ENCODE results near the gene ARHGEF19. TPM values are rescaled to one million over a fixed set of nuclear protein-coding genes. Genes with fewer than 3 reads are reported as not detected.
"Not testable (repeated sequence)": the region's sequence is repeated elsewhere in the genome, so short reads cannot be mapped to it uniquely, and the experiment has no call there.

Gene ARHGEF19
- total and polyA plus RNA-seq, 2 donors: 6.9 to 15.2 TPM

DNA sequence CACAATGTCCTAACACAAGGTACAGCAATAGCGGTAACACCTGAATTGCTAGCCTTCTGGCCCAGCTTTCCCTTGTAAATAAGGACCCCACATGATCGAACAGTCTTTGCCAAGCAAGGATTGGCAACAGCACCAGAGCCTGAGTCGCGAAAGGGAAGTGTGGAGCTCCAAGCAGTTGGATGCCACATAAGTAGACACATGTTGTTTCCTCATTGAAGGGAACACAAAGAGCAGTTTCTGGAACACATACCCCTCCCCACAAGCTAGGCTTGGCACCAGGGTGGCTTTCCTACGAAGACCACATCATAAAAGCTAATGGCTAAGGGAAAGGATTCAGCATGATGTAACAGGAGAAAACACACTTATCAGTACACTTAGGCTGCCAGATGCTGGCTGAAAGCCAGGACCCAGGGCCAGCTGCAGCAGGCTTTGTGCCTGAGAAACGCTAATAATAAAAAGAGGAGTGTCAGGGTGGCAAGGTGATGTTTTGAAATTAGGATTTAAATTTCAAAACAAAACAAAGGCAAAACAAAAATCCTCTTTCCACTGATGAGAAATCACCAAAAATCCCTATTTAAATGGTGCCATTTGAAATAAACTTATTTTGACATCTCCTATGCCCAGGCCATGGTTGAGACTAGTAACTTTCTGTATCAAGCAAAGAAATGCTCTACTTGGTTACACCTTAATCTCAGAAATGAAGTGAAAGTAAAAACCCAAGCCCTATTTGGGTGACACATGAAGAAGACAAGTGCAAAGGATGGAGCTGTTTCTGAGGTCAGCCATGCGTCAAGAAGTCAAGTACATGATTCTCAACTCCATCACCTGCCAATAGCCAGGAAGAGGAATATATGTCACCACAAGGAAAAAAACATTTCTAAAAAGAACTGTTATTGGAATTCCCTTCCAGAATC lies 36.4 kb upstream of the ARHGEF19 start:
- peak; percentile 71 for DNase-seq (ENCODE audit: extremely low spot score)
- 23% methylated on average over 7 of the region's 7 CpGs for WGBS
- Histone ChIP-seq H3K36me3 (ENCODE audit: insufficient read depth) (peaks cover 2% of the 10 kb centered on the region), H3K4me3 (ENCODE audit: low read depth, low read length) (no peak overlapping the region), H3K4me1 (ENCODE audit: insufficient read depth) (no peaks in the 10 kb centered on the region), H3K27ac (ENCODE audit: low read depth) (peak overlapping the region; percentile 55)

DNA sequence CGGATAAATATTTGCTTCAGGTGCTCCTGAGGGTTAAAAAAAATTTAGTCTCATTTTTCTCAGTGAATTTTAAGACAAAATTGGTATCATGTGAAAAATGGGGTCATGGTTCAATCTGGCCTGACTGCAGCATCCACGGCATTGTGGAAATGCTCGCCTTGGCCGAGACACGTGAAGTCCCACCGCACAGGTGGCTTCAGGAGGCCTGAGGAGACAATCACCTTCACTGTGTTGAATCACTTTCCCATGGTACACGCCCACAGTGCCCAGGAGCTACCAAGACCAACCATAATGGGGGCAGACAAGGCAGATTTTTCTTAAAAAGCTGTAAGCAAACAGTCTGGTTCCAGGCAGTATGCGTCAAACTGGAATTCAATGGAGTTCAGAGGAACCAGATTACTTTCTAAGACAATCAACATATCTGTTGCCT lies 35.6 kb upstream of the ARHGEF19 start:
- DNase-seq (ENCODE audit: extremely low spot score): no peak
- H3K27ac ChIP-seq (ENCODE audit: low read depth): peak overlapping the region; percentile 69
- no peak overlapping the region for H3K4me3 ChIP-seq (ENCODE audit: low read depth, low read length)
- peaks cover 2% of the 10 kb centered on the region for H3K36me3 ChIP-seq (ENCODE audit: insufficient read depth)
- 89% methylated on average over 8 of the region's 8 CpGs for WGBS
- no peaks in the 10 kb centered on the region for H3K4me1 ChIP-seq (ENCODE audit: insufficient read depth)

DNA sequence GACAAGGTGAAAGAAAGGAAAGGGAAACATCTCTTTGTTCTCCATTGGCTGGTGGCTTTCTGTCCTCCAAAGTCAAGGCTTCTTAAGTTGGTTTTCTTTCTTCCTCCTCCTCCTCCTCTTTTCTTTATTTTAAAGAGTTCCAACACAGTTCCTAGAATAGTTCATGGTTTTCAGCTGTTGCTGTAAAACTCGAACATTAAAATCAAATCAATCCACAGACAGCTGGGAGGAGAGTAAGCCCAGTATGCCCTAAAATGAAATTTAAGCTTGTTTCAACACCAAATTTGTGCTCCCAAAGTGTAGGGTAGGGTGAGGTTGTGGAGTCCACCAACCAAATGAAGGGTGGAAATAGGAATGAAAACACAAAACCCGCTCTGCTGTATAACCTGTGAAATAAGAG lies 35.0 kb upstream of the ARHGEF19 start:
- H3K36me3 ChIP-seq (ENCODE audit: insufficient read depth): peaks cover 2% of the 10 kb centered on the region
- H3K4me3 ChIP-seq (ENCODE audit: low read depth, low read length): no peak overlapping the region
- DNase-seq (ENCODE audit: extremely low spot score): no peak
- no peak overlapping the region for H3K27ac ChIP-seq (ENCODE audit: low read depth)
- WGBS: 85% methylated on average over 2 of the region's 2 CpGs
- H3K4me1 ChIP-seq (ENCODE audit: insufficient read depth): no peaks in the 10 kb centered on the region

- no peak for DNase-seq (ENCODE audit: extremely low spot score)
- Histone ChIP-seq H3K4me1 (ENCODE audit: insufficient read depth) (no peaks in the 10 kb centered on the region), H3K36me3 (ENCODE audit: insufficient read depth) (peaks cover 2% of the 10 kb centered on the region), H3K27ac (ENCODE audit: low read depth) (no peak overlapping the region), H3K4me3 (ENCODE audit: low read depth, low read length) (no peak overlapping the region)
- WGBS: 86% methylated on average over 5 of the region's 5 CpGs
Measured at GRCh38 chr1:16246961-16247360, 34.5 kb upstream of the ARHGEF19 start.

DNA sequence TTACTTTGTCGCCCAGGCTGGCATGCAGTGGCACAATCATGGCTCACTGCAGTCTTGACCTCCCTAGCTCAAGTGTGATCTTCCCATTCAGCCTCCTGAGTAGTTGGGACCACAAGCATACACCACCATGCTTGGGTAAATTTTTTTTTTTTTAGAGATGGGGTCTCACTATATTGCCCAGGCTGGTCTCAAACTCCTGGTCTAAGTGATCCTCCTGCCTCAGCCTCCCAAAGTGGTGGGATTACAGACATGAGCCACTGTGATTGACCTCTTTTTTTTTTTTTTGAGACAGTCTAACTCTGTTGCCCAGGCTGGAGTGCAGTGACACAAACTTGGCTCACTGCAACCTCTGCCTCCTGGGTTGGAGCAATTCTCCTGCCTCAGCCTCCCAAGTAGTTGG lies 33.8 kb upstream of the ARHGEF19 start:
- not testable (repeated sequence) for H3K4me3 ChIP-seq (ENCODE audit: low read depth, low read length); H3K4me1 ChIP-seq (ENCODE audit: insufficient read depth); DNase-seq (ENCODE audit: extremely low spot score); H3K27ac ChIP-seq (ENCODE audit: low read depth); H3K36me3 ChIP-seq (ENCODE audit: insufficient read depth)
- WGBS: 96% methylated on average over 1 of the region's 1 CpG

DNA sequence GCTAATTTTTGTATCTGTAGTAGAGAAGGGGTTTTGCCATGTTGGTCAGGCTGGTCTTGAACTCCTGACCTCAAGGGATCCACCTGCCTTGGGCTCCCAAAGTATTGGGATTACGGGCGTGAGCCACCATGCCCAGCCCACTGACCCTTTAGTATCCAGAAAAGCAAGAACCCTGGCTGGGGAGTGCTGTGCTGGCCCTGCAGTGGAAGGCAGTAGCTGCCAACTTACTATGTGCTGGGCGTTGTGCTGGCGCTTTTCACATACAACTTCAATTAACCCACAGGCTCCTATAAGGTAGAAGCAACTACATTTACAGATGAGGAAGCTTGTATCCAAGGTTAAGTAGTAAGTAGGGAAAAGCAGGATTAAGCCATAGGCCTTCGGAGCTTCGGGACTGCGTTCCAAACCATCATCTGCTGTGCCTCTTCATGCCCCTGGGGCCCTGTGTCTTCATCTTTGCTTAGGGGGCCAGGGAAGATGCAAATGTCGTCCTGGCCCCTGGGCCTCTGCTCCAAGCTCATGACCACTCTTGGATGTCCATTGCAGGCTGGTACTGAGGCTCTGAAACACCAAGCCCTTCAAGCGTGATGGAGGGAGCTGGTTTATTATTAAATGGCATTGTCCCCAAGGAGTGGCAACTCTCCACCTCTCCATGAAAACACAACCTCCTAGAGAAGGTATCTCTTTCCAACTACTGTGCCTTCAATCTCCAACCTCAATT lies 33.2 kb upstream of the ARHGEF19 start:
- Histone ChIP-seq H3K4me1 (ENCODE audit: insufficient read depth) (no peaks in the 10 kb centered on the region), H3K27ac (ENCODE audit: low read depth) (no peak overlapping the region)
- WGBS: 92% methylated on average over 9 of the region's 9 CpGs

GRCh38 chr1:16244650-16245285 lies 32.3 kb upstream of the ARHGEF19 start:
- WGBS: 74% methylated on average over 8 of the region's 8 CpGs
- Histone ChIP-seq H3K27ac (ENCODE audit: low read depth) (no peak overlapping the region), H3K4me1 (ENCODE audit: insufficient read depth) (no peaks in the 10 kb centered on the region), H3K36me3 (ENCODE audit: insufficient read depth) (no peaks in the 10 kb centered on the region), H3K4me3 (ENCODE audit: low read depth, low read length) (no peak overlapping the region)
- no peak for DNase-seq (ENCODE audit: extremely low spot score)

More for the DNA sequence above, 33.2 kb upstream of the ARHGEF19 start:
- Histone ChIP-seq H3K4me3 (ENCODE audit: low read depth, low read length) (no peak overlapping the region), H3K36me3 (ENCODE audit: insufficient read depth) (no peaks in the 10 kb centered on the region)
- no peak for DNase-seq (ENCODE audit: extremely low spot score)

DNA sequence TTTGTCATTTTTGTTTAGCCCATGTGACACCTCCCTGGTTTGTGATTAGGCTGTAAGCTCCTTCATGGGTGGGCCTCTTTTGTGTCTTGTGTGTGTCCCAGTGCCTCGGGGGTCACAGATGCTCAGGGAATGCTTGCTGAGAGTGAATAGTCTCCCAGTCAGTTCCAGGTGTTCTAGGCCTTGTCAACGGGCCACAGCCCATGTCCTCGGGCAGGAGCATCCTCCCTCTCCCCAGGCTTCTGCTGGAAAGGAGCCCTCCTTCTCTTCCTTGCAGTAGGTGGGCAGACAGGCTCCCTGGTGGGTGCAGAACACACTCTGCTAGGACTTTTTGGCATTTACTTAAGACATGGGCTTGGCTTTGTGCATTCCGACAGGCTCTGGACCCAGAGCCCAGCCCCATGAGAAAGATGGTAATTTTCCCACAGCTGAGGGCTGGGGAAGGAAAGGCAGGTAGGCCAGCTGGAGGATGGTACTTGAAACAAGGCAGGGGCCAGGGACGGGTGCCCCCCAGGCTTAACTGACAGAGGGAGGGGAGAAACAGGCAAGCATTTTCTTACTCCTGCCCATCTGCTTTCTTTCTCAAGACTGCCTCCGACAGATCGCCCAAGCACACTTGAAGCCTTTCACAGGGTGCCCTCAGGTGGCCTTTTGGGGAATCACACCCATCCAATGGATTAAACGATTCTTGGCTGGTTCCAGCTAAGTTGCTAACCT lies 31.6 kb upstream of the ARHGEF19 start:
- H3K4me1 ChIP-seq (ENCODE audit: insufficient read depth): no peaks in the 10 kb centered on the region
- no peaks in the 10 kb centered on the region for H3K36me3 ChIP-seq (ENCODE audit: insufficient read depth)
- no peak overlapping the region for H3K4me3 ChIP-seq (ENCODE audit: low read depth, low read length)
- 27% methylated on average over 8 of the region's 8 CpGs for WGBS
- H3K27ac ChIP-seq (ENCODE audit: low read depth): no peak overlapping the region
- DNase-seq (ENCODE audit: extremely low spot score): no peak

- H3K36me3 ChIP-seq (ENCODE audit: insufficient read depth): no peaks in the 10 kb centered on the region
- H3K4me1 ChIP-seq (ENCODE audit: insufficient read depth): no peaks in the 10 kb centered on the region
- DNase-seq (ENCODE audit: extremely low spot score): no peak
- WGBS: 77% methylated on average over 8 of the region's 8 CpGs
- H3K27ac ChIP-seq (ENCODE audit: low read depth): no peak overlapping the region
- no peak overlapping the region for H3K4me3 ChIP-seq (ENCODE audit: low read depth, low read length)
Measured at GRCh38 chr1:16243215-16243610, 30.8 kb upstream of the ARHGEF19 start.

DNA sequence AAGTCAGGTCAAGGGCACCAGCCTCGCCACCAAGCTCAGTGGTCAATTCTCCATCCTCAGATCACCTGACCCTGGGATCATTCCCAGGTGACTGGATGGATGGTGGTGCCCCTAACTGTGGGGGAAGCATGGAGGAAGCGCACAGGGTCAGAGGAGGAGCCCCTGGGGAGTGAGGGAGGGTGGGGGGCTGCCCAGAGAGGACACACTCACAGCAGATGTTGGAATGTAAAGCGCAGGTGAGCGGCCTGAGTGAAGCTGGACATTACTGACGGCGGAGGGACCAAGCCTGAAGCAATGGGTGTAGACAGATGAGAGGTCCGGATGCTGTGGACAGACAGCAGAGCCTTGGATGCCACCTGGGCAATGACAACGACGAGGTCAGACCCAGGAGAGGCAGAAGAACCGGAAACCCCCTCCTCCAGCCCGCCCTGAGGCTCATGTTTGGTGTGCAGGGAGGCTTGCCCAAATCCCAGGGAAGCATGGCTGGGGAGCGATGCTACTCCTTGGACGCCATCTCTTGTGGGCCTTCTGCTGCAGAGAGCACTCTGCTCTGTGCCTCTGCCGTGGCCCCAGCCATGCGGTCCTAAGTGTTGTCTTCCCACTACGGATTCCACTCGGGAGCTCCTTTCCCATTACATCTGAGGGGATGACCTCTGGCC lies 30.2 kb upstream of the ARHGEF19 start:
- 88% methylated on average over 17 of the region's 17 CpGs for WGBS
- Histone ChIP-seq H3K36me3 (ENCODE audit: insufficient read depth) (no peaks in the 10 kb centered on the region), H3K4me1 (ENCODE audit: insufficient read depth) (no peaks in the 10 kb centered on the region), H3K4me3 (ENCODE audit: low read depth, low read length) (no peak overlapping the region), H3K27ac (ENCODE audit: low read depth) (no peak overlapping the region)
- DNase-seq (ENCODE audit: extremely low spot score): no peak

GRCh38 chr1:16241221-16241708 lies 28.8 kb upstream of the ARHGEF19 start:
- WGBS: 68% methylated on average over 10 of the region's 10 CpGs
- H3K36me3 ChIP-seq (ENCODE audit: insufficient read depth): no peaks in the 10 kb centered on the region
- no peak overlapping the region for H3K4me3 ChIP-seq (ENCODE audit: low read depth, low read length)
- DNase-seq (ENCODE audit: extremely low spot score): no peak
- H3K27ac ChIP-seq (ENCODE audit: low read depth): no peak overlapping the region
- no peaks in the 10 kb centered on the region for H3K4me1 ChIP-seq (ENCODE audit: insufficient read depth)

DNA sequence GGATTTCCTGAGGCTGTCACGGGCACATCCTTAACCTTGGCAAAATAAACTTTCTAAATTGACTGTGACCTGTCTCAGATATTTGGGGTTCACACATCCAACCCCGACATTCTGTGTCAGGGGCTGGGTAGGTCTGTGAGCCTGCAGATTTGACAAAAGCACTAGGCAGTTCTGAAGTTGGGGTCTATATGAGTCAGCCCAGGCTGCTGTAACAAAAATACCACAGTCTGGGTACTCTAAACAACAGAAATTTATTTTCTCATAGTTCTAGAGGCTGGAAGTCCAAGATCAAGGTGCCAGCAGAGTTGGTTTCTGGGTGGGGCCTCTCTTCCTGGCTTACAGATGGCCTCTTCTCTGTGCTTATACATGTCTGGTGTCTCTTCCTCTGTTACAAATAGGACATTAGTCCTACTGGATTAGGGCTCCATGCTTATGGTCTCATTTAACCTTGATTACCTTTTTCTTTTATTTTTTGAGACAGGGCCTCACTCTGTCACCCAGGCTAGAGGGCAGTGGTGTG lies 27.6 kb upstream of the ARHGEF19 start:
- WGBS: 93% methylated on average over 2 of the region's 2 CpGs
- Histone ChIP-seq H3K36me3 (ENCODE audit: insufficient read depth) (no peaks in the 10 kb centered on the region), H3K27ac (ENCODE audit: low read depth) (no peak overlapping the region), H3K4me3 (ENCODE audit: low read depth, low read length) (no peak overlapping the region), H3K4me1 (ENCODE audit: insufficient read depth) (no peaks in the 10 kb centered on the region)
- no peak for DNase-seq (ENCODE audit: extremely low spot score)

Measured in urinary bladder (tissue), 4 donors.